ENCODE measurements around the gene CENPC.
A peak's percentile ranks its signal among the peaks of the same experiment; 100 is the strongest.

CENPC gene

GRCh38 chr4:67545199-67546003, at the start of gene CENPC:
TSS of gene CENPC (minus strand) at chr4:67545503. CDS start at chr4:67545355, 148 bp downstream.
- peak; percentile 97 for DNase-seq

GRCh38 chr4:67593741-67594175, 48.5 kb upstream of the CENPC start:
- no peak for DNase-seq

- DNase-seq = peak; percentile 70
Observed at GRCh38 chr4:67587156-67587555, 41.9 kb upstream of the CENPC start.

GRCh38 chr4:67584496-67584895, 39.2 kb upstream of the CENPC start:
- DNase-seq = no peak

- no peak for DNase-seq
Observed at GRCh38 chr4:67581913-67582312, 36.6 kb upstream of the CENPC start.

- DNase-seq = no peak
Observed at GRCh38 chr4:67581208-67581857, 36.0 kb upstream of the CENPC start.

- DNase-seq = no peak
Observed at GRCh38 chr4:67580577-67580976, 35.3 kb upstream of the CENPC start.

- DNase-seq = no peak
Observed at GRCh38 chr4:67576538-67576937, 31.2 kb upstream of the CENPC start.

GRCh38 chr4:67576059-67576466, 30.8 kb upstream of the CENPC start:
- DNase-seq = no peak

GRCh38 chr4:67575232-67576058, 30.1 kb upstream of the CENPC start:
- DNase-seq = peak; percentile 20

- DNase-seq = no peak
Observed at GRCh38 chr4:67573193-67573592, 27.9 kb upstream of the CENPC start.

- DNase-seq = no peak
Observed at GRCh38 chr4:67571975-67572374, 26.7 kb upstream of the CENPC start.

- no peak for DNase-seq
Observed at GRCh38 chr4:67570537-67570936, 25.2 kb upstream of the CENPC start.

- no peak for DNase-seq
Observed at GRCh38 chr4:67568820-67569219, 23.5 kb upstream of the CENPC start.

- DNase-seq = no peak
Observed at GRCh38 chr4:67566335-67566734, 21.0 kb upstream of the CENPC start.

GRCh38 chr4:67565284-67565683, 20.0 kb upstream of the CENPC start:
- no peak for DNase-seq

- no peak for DNase-seq
Observed at GRCh38 chr4:67558493-67558892, 13.2 kb upstream of the CENPC start, which contains the start of gene STAP1. TSS of gene STAP1 (plus strand) at chr4:67558727. CDS start at chr4:67558810, 83 bp downstream.

GRCh38 chr4:67556436-67556835, 11.1 kb upstream of the CENPC start:
- no peak for DNase-seq

- no peak for DNase-seq
Observed at GRCh38 chr4:67555447-67555846, 10.1 kb upstream of the CENPC start.

- no peak for DNase-seq
Observed at GRCh38 chr4:67554096-67554495, 8.8 kb upstream of the CENPC start.

GRCh38 chr4:67552146-67552792, 7.0 kb upstream of the CENPC start:
- DNase-seq = peak; percentile 27

GRCh38 chr4:67550857-67551256, 5.6 kb upstream of the CENPC start:
- DNase-seq = no peak

GRCh38 chr4:67550451-67550850, 5.1 kb upstream of the CENPC start:
- no peak for DNase-seq

All from NCI-H69 (cell line).